Airway epithelial cell (primary cell): ENCODE results near the gene ARL2BP. TPM values are rescaled to one million over a fixed set of nuclear protein-coding genes. Genes with fewer than 3 reads are reported as not detected.

Experiments used
- total RNA-seq: library from RNA; depleted of rRNA; stranded (reverse); fragments of >200 nt; gene quantifications from 2 replicates; pipeline ENCODE4 v1.2.3, GENCODE V29; 2015

Gene ARL2BP
- 67.3 and 73.6 TPM in 2 replicates for total RNA-seq

DNA sequence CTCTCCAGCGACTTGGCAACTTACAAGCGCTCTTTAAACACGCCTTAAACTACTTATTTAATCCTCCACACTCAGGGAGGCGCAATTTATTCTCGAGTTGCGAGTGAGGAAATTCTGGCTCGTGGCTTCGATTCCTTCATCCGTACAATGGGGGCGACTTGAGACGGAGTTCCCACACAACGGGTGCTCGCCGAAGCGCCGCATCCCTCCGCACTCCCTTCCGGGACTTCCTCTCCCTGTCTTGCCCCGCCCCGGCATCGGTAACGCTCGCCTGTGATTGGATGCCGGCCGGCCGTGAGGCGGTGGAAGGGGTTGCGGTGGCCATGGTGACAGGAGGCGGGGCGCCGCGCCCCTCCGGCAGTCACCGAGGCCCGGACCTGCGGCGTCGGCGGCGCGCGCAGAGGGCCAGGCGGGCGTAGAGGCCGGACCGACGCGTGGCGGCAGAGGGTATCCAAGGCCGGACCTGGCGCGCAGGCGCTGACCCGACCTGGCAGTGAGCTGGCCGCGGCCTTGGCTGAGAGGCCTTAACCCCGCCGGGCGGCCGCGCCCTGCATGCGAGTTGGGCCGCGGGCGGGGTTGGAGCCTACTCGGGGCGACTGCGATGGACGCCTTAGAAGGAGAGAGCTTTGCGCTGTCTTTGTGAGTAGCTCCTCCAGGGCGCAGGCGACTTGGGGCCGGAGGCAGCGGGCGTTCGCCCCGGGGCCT is at the start of gene ARL2BP:
Gene ARL2BP, plus strand, starts transcription at position 493 of the 705 bp plus-strand sequence. Its CDS starts 109 bp downstream, at position 602.

DNA sequence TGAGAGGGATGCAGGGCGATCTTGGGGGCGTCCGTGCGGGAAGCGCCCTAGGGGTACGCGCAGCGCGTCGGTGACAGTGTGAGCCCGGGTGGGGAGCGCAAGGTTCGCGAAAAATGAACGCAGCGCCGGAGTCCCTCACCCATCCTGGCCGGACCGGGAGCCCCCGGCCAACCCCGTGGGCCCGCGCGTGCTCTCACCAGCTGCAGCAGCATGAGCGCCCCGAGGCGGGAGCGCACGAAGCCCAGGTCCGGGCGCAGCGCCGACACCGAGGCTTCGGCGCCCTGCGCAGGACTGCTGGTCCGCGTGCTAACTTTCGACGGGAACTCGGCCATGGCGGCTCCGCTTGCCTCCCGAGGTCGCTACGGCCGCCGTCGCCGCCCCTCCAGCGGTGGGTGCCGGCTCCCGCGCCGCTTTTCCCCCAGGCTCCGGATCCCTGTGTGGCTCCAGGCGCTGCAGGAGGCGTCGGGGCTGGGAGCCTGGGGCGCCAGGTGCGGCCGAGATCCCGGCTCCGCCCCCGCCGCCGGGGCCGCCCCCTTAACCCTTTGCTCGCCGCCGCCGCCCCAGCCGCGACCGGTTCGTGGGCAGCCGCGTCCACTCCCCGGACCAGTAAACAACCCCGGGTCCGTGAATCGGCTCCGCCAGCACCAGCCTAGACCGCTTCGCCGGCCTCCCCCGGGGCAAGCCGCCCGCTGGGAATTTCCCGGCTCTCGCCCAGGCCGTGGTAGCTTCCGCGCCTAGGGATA is 39.3 kb downstream of the ARL2BP start, which contains the start of gene PLLP:
Gene PLLP, minus strand, starts transcription at position 464 of the 743 bp plus-strand sequence. Its CDS starts 132 bp downstream, at position 332.

Other genes with a start within 250 kb of the ARL2BP start
- 14.4 and 23.8 TPM in 2 replicates for gene CPNE2, start 152.7 kb upstream of the ARL2BP start, total RNA-seq
- 47.8 and 63.6 TPM in 2 replicates for gene PSME3IP1, start 59.2 kb upstream of the ARL2BP start, total RNA-seq
- gene RSPRY1, start 58.9 kb upstream of the ARL2BP start, total RNA-seq: 25.8 and 29.8 TPM in 2 replicates
- gene PLLP, start 39.4 kb downstream of the ARL2BP start, total RNA-seq: 7.5 and 8.6 TPM in 2 replicates
- gene CCL22, start 113.5 kb downstream of the ARL2BP start, total RNA-seq: 0.35 TPM in 1 of 2 replicates, not detected in the other
- gene CX3CL1, start 127.2 kb downstream of the ARL2BP start, total RNA-seq: 6.7 and 9.9 TPM in 2 replicates
- gene CCL17, start 159.5 kb downstream of the ARL2BP start, total RNA-seq: not detected in 2 replicates
- 45.3 and 51.7 TPM in 2 replicates for gene CIAPIN1, start 202.1 kb downstream of the ARL2BP start, total RNA-seq
- gene COQ9, start 202.2 kb downstream of the ARL2BP start, total RNA-seq: 38.3 and 48.1 TPM in 2 replicates
- 82.1 and 107 TPM in 2 replicates for gene POLR2C, start 217.4 kb downstream of the ARL2BP start, total RNA-seq
- 12.7 and 14.5 TPM in 2 replicates for gene DOK4, start 241.2 kb downstream of the ARL2BP start, total RNA-seq